ENCODE data around the gene TMEM63A.

Gene TMEM63A

DNA sequence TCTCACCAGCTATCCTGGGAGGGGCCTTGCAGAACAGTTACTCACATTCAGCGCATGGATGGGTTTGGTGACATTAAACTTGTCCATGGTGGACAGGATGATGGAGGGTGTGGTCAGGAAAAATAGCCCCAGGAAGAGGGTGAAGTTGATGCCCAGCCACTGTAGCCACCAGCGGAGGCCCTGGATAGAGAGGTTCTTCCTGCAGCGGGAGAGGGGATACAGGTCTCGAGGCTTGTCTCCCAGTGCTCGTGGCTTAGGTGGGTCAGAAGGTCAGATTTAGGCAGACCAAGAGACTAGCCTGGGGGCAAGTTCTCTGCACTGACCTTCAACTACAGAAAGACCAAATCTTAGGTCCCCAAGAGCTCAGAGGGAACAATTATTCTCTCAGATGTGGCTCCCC is 23.0 kb downstream of the TMEM63A start:
- H3K4me2 ChIP-seq (ENCODE audit: low read length) = no peak overlapping the region
- H3F3A ChIP-seq (ENCODE audit: insufficient read depth, low read length) = no peaks in the 10 kb centered on the region
- no peak overlapping the region for H3K27ac ChIP-seq (ENCODE audit: low read depth, low read length, poor library complexity, severe bottlenecking)
- TF ChIP-seq EZH2 (IDR thresholded peaks at IDR 0.05; ENCODE audit: borderline replicate concordance, low read length) = no peak
- TF ChIP-seq, protein P1, sequence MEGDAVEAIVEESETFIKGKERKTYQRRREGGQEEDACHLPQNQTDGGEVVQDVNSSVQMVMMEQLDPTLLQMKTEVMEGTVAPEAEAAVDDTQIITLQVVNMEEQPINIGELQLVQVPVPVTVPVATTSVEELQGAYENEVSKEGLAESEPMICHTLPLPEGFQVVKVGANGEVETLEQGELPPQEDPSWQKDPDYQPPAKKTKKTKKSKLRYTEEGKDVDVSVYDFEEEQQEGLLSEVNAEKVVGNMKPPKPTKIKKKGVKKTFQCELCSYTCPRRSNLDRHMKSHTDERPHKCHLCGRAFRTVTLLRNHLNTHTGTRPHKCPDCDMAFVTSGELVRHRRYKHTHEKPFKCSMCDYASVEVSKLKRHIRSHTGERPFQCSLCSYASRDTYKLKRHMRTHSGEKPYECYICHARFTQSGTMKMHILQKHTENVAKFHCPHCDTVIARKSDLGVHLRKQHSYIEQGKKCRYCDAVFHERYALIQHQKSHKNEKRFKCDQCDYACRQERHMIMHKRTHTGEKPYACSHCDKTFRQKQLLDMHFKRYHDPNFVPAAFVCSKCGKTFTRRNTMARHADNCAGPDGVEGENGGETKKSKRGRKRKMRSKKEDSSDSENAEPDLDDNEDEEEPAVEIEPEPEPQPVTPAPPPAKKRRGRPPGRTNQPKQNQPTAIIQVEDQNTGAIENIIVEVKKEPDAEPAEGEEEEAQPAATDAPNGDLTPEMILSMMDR (IDR thresholded peaks at IDR 0.05; ENCODE audit: low read length) = no peak
- no peaks in the 10 kb centered on the region for H4K20me1 ChIP-seq (ENCODE audit: insufficient read depth, low read length)
- no peak overlapping the region for H3K4me3 ChIP-seq (ENCODE audit: low read depth, low read length, poor library complexity, severe bottlenecking)
- peaks cover 11% of the 10 kb centered on the region; the same call in 1 of the 2 replicates for H3K36me3 ChIP-seq (ENCODE audit: insufficient read depth, low read length)
- H2AFZ ChIP-seq (ENCODE audit: low read length) = no peak overlapping the region
- no peaks in the 10 kb centered on the region for H3K27me3 ChIP-seq (ENCODE audit: insufficient read depth, low read length)
- no peaks in the 10 kb centered on the region for H3K9me3 ChIP-seq (ENCODE audit: low read length)
- H3K4me1 ChIP-seq (ENCODE audit: insufficient read depth, low read length, severe bottlenecking) = no peaks in the 10 kb centered on the region
- H3K79me2 ChIP-seq (ENCODE audit: insufficient read depth, low read length) = no peaks in the 10 kb centered on the region
- H3K9ac ChIP-seq (ENCODE audit: low read length) = no peak overlapping the region
- no peaks in the 10 kb centered on the region for H3K9me2 ChIP-seq (ENCODE audit: low read depth, low read length)

DNA sequence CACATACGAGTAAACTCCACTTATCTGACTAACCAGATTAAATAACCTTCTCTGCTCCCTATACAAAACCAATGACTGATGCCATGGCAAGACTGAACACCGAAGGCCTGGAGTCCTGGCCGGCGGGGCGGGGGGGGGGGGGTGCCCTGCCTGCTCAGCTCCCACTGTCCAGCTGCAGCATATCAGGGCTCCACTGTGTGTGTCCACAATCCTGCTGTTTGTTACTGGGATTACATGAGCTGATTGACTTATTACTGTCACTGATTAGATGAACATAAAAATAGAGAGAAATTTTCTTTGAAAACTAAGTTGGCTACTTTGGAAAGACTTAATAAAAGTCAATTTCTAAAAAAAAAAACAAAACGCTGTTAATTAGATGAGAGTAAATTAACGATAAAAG is 24.9 kb downstream of the TMEM63A start:
- no peaks in the 10 kb centered on the region for H3K79me2 ChIP-seq (ENCODE audit: insufficient read depth, low read length)
- H3K4me1 ChIP-seq (ENCODE audit: insufficient read depth, low read length, severe bottlenecking) = no peaks in the 10 kb centered on the region
- H3K27me3 ChIP-seq (ENCODE audit: insufficient read depth, low read length) = no peaks in the 10 kb centered on the region
- H3K9me2 ChIP-seq (ENCODE audit: low read depth, low read length) = no peaks in the 10 kb centered on the region
- H3K4me2 ChIP-seq (ENCODE audit: low read length) = no peak overlapping the region
- peaks cover 11% of the 10 kb centered on the region; the same call in 1 of the 2 replicates for H3K36me3 ChIP-seq (ENCODE audit: insufficient read depth, low read length)
- H4K20me1 ChIP-seq (ENCODE audit: insufficient read depth, low read length) = no peaks in the 10 kb centered on the region
- TF ChIP-seq, protein P1 (IDR thresholded peaks at IDR 0.05; ENCODE audit: low read length) = no peak
- TF ChIP-seq EZH2 (IDR thresholded peaks at IDR 0.05; ENCODE audit: borderline replicate concordance, low read length) = no peak
- no peak overlapping the region for H2AFZ ChIP-seq (ENCODE audit: low read length)
- no peak overlapping the region for H3K9ac ChIP-seq (ENCODE audit: low read length)
- H3K27ac ChIP-seq (ENCODE audit: low read depth, low read length, poor library complexity, severe bottlenecking) = no peak overlapping the region
- no peak overlapping the region for H3K4me3 ChIP-seq (ENCODE audit: low read depth, low read length, poor library complexity, severe bottlenecking)
- no peaks in the 10 kb centered on the region for H3K9me3 ChIP-seq (ENCODE audit: low read length)
- no peaks in the 10 kb centered on the region for H3F3A ChIP-seq (ENCODE audit: insufficient read depth, low read length)

DNA sequence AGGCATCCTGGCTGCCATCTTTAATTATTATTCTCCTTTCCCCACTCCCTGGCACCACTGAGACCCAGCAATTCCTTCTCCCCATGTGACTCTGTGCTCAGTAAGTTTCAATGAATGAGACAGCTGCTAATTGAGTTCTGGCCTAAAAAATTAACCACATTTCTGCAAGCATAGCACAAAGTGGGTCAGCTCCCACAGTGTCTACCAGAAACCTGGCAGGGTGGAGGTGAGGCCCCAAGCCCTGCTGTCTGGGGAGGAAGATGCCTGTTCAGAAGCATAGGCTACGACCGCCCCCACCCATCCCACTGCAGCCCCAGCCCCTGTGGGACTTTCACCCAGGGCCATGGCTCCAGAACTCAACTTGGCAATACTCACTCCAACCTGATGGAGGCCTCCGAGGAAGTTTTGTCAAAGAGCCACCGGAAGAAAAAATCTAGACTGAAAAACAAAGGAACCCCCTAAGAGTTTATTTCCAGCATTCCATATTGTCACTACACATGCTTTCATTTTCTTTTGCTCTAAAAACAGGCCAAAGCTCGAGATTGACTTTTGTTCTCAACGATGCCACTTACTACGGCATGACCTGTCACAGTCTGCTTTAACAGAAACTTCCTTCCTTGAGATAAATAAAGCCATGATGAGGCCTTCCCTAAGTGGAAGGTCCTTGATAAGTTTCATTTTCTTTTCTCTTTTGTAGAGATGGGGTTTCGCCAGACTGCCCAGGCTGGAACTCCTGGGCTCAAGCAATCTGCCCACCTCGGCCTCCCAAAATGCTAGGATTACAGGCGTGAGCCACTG is 26.5 kb downstream of the TMEM63A start:
- Histone ChIP-seq H3K4me1 (ENCODE audit: insufficient read depth, low read length, severe bottlenecking) (no peaks in the 10 kb centered on the region), H4K20me1 (ENCODE audit: insufficient read depth, low read length) (no peaks in the 10 kb centered on the region), H3K27me3 (ENCODE audit: insufficient read depth, low read length) (no peaks in the 10 kb centered on the region), H3K27ac (ENCODE audit: low read depth, low read length, poor library complexity, severe bottlenecking) (no peak overlapping the region), H3K36me3 (ENCODE audit: insufficient read depth, low read length) (peaks cover 4% of the 10 kb centered on the region; the same call in 1 of the 2 replicates), H3K9ac (ENCODE audit: low read length) (no peak overlapping the region), H2AFZ (ENCODE audit: low read length) (no peak overlapping the region), H3K9me2 (ENCODE audit: low read depth, low read length) (no peaks in the 10 kb centered on the region), H3K4me3 (ENCODE audit: low read depth, low read length, poor library complexity, severe bottlenecking) (no peak overlapping the region), H3K9me3 (ENCODE audit: low read length) (no peaks in the 10 kb centered on the region), H3K79me2 (ENCODE audit: insufficient read depth, low read length) (no peaks in the 10 kb centered on the region), H3K4me2 (ENCODE audit: low read length) (no peak overlapping the region), H3F3A (ENCODE audit: insufficient read depth, low read length) (no peaks in the 10 kb centered on the region)
- TF ChIP-seq, protein P1 (IDR thresholded peaks at IDR 0.05; ENCODE audit: low read length) = no peak
- TF ChIP-seq EZH2 (IDR thresholded peaks at IDR 0.05; ENCODE audit: borderline replicate concordance, low read length) = no peak

Data from OCI-LY1 (cell line).